Fibroblast of skin of abdomen (primary cell): Measurements from ENCODE around the gene PWWP2A. TPM values are rescaled to one million over a fixed set of nuclear protein-coding genes. Genes with fewer than 3 reads are reported as not detected.
"Not testable (repeated sequence)": the region's sequence is repeated elsewhere in the genome, so short reads cannot be mapped to it uniquely, and the experiment has no call there.

Source experiments
- DNase-seq: peaks from one replicate; pipeline ENCODE4 v3.0.0-alpha.2; 2013
- polyA plus RNA-seq, 2 experiments: library from polyadenylated mRNA; unstranded; fragments of 120-200 nt; gene quantifications; one replicate each; pipeline ENCODE4 v1.2.1, GENCODE V29; 2013; ENCODE audit not compliant: insufficient read length in 2 of 2

The PWWP2A gene
- polyA plus RNA-seq (2013, experiment 1 of 2; ENCODE audit: insufficient read length), result 11.0 TPM
- 10.4 TPM for polyA plus RNA-seq (2013, experiment 2 of 2; ENCODE audit: insufficient read length)

GRCh38 chr5:160119142-160119904 lies at the start of gene PWWP2A:
Gene PWWP2A (minus strand): TSS chr5:160119450. CDS start chr5:160119388, 62 bp downstream.
- peak; percentile 100 for DNase-seq

- no peak for DNase-seq
Measured at GRCh38 chr5:160167624-160168165, 48.4 kb upstream of the PWWP2A start.

- DNase-seq, result no peak
Measured at GRCh38 chr5:160166973-160167623, 47.8 kb upstream of the PWWP2A start.

- DNase-seq, result no peak
Measured at GRCh38 chr5:160166069-160166972, 47.1 kb upstream of the PWWP2A start.

- peak; percentile 100 for DNase-seq
Measured at GRCh38 chr5:160165137-160166068, 46.2 kb upstream of the PWWP2A start.

GRCh38 chr5:160162910-160163309 lies 43.7 kb upstream of the PWWP2A start:
- DNase-seq, result no peak

GRCh38 chr5:160161626-160162025 lies 42.4 kb upstream of the PWWP2A start:
- DNase-seq, result no peak

GRCh38 chr5:160160875-160161274 lies 41.6 kb upstream of the PWWP2A start:
- not testable (repeated sequence) for DNase-seq

GRCh38 chr5:160159991-160160792 lies 40.9 kb upstream of the PWWP2A start:
- DNase-seq, result no peak

GRCh38 chr5:160158087-160158486 lies 38.8 kb upstream of the PWWP2A start:
- no peak for DNase-seq

- DNase-seq, result no peak
Measured at GRCh38 chr5:160155017-160155750, 35.9 kb upstream of the PWWP2A start.

- DNase-seq, result no peak
Measured at GRCh38 chr5:160152901-160153300, 33.7 kb upstream of the PWWP2A start.

GRCh38 chr5:160152287-160152686 lies 33.0 kb upstream of the PWWP2A start:
- no peak for DNase-seq

GRCh38 chr5:160151017-160151416 lies 31.8 kb upstream of the PWWP2A start:
- no peak for DNase-seq

- DNase-seq, result no peak
Measured at GRCh38 chr5:160150381-160150780, 31.1 kb upstream of the PWWP2A start.

GRCh38 chr5:160144436-160144835 lies 25.2 kb upstream of the PWWP2A start:
- DNase-seq, result not testable (repeated sequence)

GRCh38 chr5:160134332-160134731 lies 15.1 kb upstream of the PWWP2A start:
- no peak for DNase-seq

GRCh38 chr5:160133918-160134304 lies 14.7 kb upstream of the PWWP2A start:
- no peak for DNase-seq

- peak; percentile 33 for DNase-seq
Measured at GRCh38 chr5:160133071-160133917, 14.0 kb upstream of the PWWP2A start.
